DLD1 (cell line): ENCODE measurements around the gene AGBL3.

Source experiments
- in situ Hi-C: cut with HindIII; loops from 2 replicates; pipeline ENCODE4 v1.10.0; 2017; ENCODE audit warnings: low sequenced_read_pairs

The AGBL3 gene

DNA sequence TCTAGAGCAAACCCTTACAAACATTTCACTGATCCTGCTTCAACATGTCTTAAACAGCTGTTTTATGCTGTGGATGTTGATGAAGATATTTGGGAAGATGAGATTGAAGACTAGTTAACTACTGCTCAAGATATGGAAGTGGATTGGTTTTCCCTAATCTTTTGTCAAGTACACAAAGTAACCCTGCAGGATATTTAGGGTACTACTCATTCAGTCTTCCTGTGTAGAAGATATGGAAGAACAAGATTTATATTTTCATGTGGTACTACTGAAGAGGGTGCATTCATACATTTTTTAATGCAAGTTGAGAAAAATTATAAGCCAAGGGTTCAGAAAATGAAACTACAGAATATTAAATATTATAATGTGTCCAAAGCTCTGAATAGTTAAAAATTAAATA is 143.3 kb downstream of the AGBL3 start:
- in situ Hi-C loops = no loop called here

DNA sequence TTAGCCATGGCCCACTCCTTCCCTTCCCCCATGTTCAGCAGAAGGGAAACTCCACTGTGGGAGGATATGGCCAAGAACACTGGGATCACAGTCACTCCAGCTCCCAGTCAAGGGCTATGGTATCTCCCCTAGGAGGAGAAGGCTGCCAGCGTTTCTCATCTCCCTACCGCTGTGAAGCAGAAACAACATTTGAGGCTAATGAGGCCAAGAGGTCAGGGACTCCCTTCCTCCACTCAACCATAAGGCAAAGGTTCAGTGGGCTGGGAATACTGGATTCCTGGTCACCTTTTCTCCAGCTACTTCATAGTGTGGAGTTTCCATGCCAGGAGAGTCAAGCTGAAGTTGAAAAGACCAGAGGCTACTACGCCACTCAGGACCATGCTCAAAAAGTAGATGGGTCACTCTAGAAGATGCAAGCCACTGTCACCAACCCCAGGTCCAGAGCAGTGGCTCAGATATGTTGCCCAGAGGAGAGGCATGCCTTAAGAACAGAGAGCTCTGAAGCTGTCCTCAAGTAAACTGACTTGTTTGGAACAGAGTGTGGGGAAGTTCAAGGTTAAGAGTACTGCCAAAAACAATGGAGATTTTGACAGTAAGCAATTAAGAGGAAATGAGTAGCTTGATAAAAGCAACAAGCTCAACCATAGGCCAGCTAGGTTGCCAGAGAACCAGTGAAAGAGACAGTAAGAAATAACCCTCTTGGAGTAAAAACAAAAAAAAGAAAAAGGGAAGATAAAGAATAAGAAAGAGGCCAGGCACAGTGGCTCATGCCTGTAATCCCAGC is 157.8 kb downstream of the AGBL3 start:
- in situ Hi-C loops = no loop called here

DNA sequence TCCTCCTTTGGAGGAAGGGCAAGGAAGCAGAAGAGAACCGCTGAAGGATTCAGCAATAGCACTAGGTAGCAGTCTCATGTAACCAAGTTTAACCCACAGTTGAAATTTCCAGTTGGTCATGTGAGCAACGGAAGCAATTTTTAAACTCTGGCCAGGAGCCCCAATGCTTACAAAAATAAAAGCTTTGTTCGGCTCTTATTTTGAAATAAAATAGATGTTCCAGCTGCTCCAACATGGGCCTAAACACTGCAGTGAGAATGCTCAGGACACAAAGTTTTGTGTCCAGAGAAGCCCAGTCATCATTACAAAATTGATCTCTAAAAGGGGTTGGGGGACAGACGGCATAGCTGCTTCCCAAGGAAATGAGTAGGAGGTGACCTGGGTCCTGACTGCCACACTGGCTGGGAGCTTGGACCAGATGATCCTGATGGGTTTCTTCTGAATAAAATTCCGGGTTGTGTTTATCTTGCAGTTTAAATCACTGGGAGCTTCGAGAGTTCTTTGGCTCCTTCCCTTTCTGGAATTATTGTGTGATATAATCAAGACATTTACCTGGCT is 161.1 kb downstream of the AGBL3 start:
- in situ Hi-C loops = no loop called here

DNA sequence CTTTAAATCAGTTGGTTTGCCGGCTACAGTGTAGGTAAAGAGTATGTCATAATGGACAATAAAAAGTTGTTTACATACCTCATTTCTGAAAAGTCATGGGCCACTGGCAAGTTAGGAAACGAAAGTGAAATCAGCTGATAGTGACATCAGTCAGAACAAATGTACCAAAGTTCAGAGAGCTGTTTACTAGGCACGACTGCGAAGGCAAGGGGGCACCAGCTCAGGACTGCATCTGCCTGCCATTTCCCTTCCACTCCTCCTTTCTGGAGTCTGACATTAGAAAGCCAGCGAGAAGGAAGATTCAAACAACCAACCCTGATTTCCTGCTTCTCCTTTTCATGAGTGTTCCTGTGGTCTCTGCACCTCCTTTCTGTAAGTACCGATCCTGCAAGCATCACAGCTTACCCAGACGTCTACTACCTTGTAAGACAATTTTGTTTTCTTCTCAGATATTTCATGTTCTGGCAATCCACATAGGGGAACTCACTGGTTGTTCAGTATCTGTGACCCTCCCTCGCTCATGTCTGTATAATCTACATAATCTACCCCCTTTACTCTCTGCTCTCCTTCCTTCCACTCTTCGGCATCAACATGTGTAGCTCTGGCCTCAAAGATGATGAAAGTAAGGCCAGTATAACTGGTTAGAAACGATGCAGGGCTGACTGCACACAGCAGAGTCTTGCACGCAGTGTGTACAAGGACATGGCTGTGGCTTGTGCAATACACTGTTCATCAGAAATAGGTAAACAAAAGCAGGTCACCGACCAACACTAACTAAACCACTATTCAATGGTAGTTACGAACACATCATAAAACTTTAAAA is 161.8 kb downstream of the AGBL3 start, which contains the start of gene TMEM140:
TMEM140 (plus strand) TSS at position 174 of the 823 bp plus-strand sequence. CDS start 16,370 bp downstream, outside the sequence.
- in situ Hi-C loops = no loop called here

DNA sequence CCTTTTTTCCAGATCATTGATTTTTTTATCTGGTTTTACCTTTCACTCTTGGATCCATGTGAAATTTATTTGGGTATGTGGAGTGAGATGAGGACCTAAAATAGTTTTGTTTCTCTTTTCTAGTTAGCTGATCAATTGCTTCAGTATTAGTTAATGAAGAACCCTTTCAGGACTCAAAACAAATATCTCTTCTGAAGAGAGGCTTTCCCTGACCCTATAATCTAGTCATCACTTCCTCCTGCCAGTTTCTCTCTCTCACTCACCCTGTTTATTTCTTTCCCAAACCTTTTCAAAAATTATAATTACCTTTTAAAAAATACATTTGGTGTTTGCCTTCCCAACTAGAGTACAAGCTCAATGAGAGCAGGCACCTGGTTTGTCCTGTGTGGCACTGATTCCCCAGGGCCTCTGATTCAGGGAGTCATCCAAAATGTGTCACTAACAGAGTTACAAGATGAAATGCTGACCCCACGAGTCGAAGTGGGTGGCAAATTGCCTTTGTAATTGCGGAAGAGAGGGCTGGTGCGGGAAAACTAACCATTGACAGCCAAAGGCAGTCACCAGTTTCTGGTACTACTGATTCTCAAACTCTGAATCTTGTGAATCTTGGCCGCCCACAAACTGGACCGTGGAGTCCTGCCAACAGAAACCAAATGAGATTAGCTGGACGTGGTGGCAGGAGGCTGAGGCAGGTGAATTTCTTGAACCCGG is 163.9 kb downstream of the AGBL3 start:
- in situ Hi-C loops = no loop called here

DNA sequence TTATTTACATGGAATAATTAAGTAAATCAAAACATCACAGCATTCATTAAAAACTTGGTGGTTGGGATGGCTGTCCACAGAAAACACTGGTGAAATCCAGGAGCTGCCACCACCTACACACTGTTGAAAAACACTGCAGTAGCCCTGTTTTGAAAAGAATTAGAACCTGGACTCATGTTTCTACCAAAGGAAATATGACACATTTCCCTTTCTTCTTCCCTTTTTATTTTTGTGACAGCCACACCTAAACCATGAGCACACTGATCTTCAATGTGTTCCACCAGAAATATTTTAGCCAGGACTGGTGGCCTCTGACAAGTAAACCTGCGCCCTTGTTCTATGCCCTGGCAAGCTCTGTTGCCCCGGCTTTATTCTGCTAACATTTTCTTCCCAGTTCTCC is 164.8 kb downstream of the AGBL3 start:
- in situ Hi-C loops = no loop called here

DNA sequence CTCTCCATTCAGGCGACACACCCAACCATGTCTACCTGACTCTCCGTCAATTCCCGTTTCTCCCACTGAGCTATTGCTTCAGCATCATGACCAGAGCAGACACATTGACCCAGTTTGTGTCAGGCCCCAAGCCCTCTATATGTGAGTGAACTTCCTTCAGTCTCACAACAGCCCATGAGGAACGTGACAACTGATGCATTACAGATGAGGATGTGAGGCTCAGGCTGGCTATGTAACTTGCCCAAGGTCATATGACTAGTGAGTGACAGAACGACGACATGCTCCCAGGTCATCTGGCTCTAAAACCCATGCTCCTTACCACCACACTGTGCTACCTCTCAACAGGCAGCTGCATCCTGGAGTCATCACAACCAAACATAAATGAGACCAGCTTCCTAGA is 165.2 kb downstream of the AGBL3 start:
- in situ Hi-C loops = no loop called here

DNA sequence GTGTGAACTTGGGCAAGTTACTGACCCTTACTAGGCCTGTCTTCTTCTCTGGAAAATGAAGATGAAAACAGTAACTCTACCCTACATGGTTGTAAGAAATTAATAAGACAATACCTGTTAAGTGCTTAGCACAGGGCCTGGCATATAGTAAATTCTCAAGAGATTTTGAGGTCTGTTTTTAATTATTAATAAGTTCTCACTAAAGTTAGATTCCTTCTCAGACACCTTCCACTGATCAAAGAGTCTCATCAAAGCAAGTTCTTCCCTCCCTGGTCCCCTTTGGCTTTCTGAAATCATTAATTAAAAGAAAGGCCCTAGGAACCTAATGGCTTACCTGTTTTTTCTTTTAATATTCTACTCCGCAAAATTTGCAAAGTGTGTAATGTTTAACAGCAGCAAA is 166.1 kb downstream of the AGBL3 start:
- in situ Hi-C loops = no loop called here

DNA sequence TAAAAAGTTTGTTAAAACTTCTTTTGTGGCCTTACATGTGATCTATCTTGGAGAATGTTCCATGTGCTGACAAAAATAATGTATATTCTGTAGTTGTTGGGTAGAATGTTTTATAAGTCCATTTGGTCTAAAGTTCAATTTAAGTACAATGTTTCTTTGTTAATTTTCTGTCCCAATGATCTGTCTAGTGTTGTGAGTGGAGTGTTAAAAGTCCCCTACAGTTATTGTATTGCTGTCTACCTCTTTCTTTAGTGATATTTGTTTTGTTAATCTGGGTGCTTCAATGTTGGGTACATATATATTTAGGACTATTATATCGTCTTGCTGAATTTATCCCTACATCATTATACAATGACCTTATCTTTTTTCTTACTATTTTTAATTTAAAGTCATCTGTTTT is 168.4 kb downstream of the AGBL3 start:
- in situ Hi-C loops = no loop called here

DNA sequence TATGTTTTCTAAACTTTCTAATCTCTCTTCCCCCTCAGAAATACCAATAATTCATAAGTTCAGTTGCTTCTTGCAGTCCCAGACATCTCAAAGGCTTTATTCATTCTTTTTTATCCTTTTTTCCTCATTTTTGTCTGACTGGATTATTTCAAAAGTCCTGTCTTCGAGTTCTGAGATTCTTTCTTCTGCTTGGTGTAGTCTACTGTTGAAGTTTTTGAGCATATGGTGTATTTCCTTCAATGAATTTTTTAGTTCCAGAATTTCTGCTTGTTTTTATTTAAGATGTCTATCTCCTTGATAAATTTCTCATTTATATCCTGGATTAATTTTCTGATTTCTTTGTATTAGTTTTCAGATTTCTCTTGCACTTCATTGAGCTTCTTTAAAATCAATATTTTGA is 170.0 kb downstream of the AGBL3 start:
- in situ Hi-C loops = no loop called here

DNA sequence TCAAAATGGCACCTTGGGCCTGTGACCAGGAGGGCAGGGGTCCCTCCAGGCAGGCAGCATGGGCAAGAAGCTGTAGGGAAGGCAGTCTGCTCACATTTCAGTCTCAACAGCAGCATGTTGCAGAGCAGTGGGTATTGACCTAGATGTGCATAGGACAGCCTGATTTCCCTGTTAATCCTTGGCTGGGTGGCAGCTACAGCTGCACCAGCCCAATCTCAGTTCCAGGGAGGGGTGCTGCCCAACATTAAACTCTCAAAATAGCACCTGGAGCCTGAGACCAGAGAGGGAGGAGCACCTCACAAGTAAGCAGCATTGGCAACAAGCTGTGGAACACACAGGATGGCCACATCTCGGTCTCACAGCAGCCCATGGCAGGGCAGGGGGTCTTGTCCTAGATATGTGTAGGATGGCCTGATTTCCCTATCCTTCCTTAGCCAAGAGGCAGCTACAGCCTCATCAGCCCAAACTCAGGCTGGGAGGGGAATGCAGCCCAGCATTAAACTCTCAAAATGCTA is 171.9 kb downstream of the AGBL3 start:
- in situ Hi-C loops = no loop called here

DNA sequence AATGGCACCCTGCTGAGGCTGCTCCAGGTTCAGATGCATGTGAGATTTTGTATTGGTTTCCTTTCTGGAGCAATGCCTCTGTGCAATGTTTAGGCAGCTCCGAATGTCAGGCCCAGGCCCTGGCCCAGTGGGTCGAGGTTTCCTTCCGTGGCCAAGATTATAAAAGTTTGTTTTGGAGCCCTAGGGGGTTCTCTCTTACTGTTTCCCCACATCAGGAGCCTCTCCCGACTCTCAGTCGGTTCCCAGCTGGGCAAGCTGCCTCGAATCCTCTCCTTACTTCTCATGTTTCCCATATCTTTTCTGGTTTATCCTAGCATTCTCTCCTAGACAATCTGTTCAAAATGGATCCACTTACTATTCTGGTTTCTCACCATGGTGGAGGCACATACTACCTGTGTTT is 172.6 kb downstream of the AGBL3 start:
- in situ Hi-C loops = no loop called here

DNA sequence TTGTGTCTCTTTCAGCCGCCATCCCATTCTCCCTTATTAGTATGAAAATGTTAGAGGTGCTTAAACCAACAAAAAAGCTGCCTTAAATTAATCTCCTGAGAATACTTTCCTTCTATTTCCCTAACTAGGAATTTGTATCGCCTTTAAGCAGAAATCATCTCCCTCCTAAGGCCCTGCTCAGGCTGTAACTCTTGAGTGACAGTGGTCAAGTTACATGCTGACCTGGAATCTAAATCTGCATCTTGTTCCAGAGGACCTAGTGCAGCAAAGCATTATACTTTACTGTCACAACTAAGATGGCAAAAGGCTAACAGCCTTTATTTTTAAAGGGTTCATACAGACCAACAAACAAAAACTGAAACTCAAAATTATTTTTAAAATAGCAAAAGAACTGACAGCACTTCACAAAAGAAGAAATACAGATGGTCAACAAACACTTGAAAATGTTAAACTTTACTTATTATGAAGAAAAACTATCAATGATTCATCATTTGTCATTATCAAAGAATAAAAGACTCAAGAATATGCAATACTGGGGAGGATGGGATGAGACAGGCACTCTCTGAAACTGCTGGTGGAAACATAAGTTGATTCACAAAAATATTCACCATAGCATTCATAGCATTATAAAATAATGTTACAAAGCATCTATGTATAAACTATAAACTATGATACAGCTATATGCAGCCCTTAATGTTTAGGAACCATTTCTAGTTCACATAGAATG is 173.2 kb downstream of the AGBL3 start:
- in situ Hi-C loops = no loop called here

DNA sequence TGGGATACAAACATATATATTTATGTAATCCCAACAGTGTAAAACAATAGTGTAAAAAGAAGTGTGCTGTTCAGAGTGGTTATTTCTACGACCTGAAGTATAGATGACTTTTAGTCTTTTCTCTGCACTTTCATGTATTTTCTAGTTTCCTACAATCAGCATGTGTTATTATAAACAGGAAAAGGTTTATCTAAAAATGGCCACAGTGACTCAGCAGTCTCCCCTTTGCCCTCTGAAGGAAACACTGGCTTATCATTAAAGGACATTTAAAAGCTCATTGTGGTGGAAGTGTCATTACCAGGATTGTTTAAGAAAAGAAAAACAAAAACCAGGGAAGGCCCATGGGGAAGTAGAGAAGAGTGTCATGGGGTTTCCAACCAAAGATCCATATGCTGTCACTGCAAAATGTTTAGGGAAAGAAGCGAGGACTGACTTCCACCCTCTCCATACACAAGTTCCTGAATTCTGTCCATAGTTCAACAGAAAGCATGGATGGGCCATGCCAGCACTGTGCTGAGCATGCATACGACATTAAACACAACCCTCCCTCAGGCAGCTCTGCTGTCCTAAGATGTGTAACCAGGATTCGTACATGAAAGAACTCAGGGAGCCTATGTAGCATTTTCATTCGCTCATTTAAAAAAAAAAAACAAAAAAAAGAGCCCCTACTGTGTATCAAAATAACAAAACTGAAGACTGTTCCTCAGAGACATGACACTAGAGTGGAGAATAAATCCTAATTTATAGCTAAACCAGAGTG is 174.0 kb downstream of the AGBL3 start:
- in situ Hi-C loops = no loop called here

DNA sequence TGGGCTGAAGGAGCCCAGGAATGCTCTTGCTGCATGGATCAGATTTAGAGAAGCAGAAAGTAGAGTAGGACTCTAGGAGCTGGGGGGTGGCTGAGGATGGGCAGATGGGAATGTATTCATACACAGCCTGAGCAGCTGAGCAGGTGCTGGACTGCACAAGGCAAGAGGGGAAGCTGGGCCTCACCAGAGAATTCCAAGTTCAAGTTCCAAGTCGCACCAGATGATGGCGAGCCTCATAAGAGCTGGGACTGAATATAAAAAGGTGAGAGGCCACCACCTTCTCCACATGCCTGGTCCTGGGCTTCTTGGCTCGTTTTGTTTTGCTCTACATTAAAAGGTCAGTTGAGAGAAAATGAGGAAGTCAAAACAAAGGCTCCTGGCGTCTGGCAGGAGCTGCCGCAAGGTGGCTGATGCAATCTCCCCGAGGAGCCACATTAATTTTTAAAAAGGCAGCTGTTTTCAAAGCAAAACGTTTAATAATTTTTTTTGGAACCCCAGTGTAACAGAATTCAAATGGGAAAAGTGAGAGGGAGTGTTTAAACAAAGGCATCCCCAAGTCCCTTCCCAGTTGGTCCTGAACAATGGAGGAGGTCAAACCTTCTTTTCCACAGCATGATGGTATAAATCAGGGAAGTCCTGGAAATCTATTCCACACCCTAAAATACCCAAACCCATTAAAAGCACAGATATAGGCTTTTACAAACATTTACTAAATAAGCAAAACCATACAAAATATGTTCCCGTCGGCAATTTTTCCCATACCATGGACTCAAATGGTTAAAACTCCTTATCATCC is 174.7 kb downstream of the AGBL3 start:
- in situ Hi-C loops = no loop called here

DNA sequence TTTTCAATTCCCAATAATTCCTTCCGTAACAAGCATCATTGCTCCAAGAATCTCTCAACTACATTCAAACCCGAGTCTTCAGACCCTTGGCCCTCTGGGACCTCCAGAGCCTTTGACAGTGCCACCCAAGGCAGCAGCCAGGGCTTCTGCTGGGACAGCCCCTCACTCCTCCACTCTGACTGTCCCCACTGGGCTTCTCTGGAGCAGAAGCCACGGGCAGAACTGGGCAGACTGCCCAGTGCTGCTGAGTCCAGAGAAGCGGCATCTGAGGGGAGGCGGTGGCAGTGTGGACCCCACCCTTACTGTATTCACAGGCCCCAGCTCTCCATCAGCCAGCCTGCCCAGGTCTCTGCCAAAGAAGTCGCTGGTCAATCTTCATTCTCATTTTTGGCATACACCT is 175.4 kb downstream of the AGBL3 start:
- in situ Hi-C loops = no loop called here

DNA sequence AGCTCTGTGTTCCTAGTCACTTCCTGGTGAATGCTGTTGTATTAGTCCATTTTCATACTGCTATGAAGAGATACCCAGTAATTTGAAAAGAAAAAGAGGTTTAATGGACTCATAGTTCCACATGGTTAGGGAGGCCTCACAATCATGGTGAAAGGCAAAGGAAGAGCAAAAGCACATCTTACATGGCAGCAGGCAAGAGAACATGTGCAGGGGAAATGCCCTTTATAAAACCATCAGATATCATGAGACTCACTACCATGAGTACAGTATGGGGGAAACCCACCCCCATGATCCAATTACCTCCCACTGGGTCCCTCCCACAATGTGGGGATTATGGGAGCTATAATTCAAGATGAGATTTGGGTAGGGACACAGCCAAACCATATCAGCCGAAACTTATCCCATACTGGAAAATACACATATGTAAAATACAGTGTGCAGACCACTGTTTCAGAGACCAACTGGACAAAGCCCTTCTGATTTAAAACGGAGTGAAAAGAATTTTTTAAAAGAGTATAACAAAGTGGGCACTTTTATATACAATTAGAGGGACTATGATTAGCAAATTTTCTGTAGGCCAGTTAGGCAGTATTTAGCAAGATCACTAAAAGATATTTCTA is 176.2 kb downstream of the AGBL3 start:
- in situ Hi-C loops = no loop called here

DNA sequence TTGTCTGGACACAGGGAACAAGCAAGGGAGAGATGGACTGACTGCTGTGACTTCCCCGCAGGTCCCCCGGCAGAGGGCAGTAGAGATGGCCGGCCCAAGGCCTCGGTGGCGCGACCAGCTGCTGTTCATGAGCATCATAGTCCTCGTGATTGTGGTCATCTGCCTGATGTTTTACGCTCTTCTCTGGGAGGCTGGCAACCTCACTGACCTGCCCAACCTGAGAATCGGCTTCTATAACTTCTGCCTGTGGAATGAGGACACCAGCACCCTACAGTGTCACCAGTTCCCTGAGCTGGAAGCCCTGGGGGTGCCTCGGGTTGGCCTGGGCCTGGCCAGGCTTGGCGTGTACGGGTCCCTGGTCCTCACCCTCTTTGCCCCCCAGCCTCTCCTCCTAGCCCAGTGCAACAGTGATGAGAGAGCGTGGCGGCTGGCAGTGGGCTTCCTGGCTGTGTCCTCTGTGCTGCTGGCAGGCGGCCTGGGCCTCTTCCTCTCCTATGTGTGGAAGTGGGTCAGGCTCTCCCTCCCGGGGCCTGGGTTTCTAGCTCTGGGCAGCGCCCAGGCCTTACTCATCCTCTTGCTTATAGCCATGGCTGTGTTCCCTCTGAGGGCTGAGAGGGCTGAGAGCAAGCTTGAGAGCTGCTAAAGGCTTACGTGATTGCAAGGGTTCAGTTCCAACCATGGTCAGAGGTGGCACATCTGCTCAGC is 178.2 kb downstream of the AGBL3 start:
- in situ Hi-C loops = no loop called here
